ENCODE results near the gene DDX42. TPM values are rescaled to one million over a fixed set of nuclear protein-coding genes. Genes with fewer than 3 reads are reported as not detected.

Gene DDX42
- total RNA-seq, 1 experiment from 2014 or later: 128 TPM

GRCh38 chr17:63816123-63816522 is 42.2 kb downstream of the DDX42 start (continued):
- TF ChIP-seq ELF4 (CRISPR knock-in tag; IDR thresholded peaks at IDR 0.05; ENCODE audit: low read depth): no peak
- TF ChIP-seq ESRRA (CRISPR knock-in tag; IDR thresholded peaks at IDR 0.05; ENCODE audit: borderline replicate concordance): no peak
- TF ChIP-seq GTF2I (CRISPR knock-in tag; conservative IDR thresholded peaks at IDR 0.05): no peak
- no peak for TF ChIP-seq CDX4 (CRISPR knock-in tag; IDR thresholded peaks at IDR 0.05; ENCODE audit: borderline replicate concordance)

GRCh38 chr17:63816669-63817068 is 42.7 kb downstream of the DDX42 start:
- ATAC-seq: no peak
- POLR2A ChIA-PET: interaction anchor here (1.0 kb wide), 1 partner anchor 43 kb away, joined by 3 read pairs; the partner anchor contains the start of genes CCDC47 and DDX42

GRCh38 chr17:63817736-63818385 is 43.9 kb downstream of the DDX42 start:
- Mint-ChIP-seq H3K36me3 (peaks cover 99% of the 10 kb centered on the region), H3K9me3 (no peaks in the 10 kb centered on the region), H3K4me1 (no peaks in the 10 kb centered on the region), H3K27me3 (ENCODE audit: low read depth) (no peaks in the 10 kb centered on the region; the same call in 1 of the 2 replicates), H3K4me3 (no peak overlapping the region), H3K27ac (no peak overlapping the region)
- ChIA-PET POLR2A (no interaction called here), CTCF (interaction anchor here (1.0 to 1.2 kb wide), 2 partner anchors 17 to 44 kb away, joined by 3 to 4 read pairs; partner anchors contain the start of genes CCDC47 and DDX42)
- TF ChIP-seq CREM (CRISPR knock-in tag; IDR thresholded peaks at IDR 0.05) (no peak), HMGA2 (CRISPR knock-in tag; IDR thresholded peaks at IDR 0.05) (no peak), HMGXB4 (CRISPR knock-in tag; IDR thresholded peaks at IDR 0.05) (no peak), GRHL2 (CRISPR knock-in tag; IDR thresholded peaks at IDR 0.05; ENCODE audit: insufficient replicate concordance, severe bottlenecking) (no peak), PRRX2 (CRISPR knock-in tag; IDR thresholded peaks at IDR 0.05) (no peak), USF1 (CRISPR knock-in tag; IDR thresholded peaks at IDR 0.05) (no peak), NR1H2 (CRISPR knock-in tag; IDR thresholded peaks at IDR 0.05) (no peak), NR3C1 (CRISPR knock-in tag; conservative IDR thresholded peaks at IDR 0.05; ENCODE audit: low read depth) (no peak), KAT7 (CRISPR knock-in tag; IDR thresholded peaks at IDR 0.05; ENCODE audit: borderline replicate concordance) (no peak)
- ATAC-seq (no peak), DNase-seq (ENCODE audit: low spot score) (no peak)

More at GRCh38 chr17:63816669-63817068, 42.7 kb downstream of the DDX42 start:
- peaks cover 99% of the 10 kb centered on the region for H3K36me3 Mint-ChIP-seq
- H3K27me3 Mint-ChIP-seq (ENCODE audit: low read depth): no peaks in the 10 kb centered on the region; the same call in 1 of the 2 replicates
- no peak for DNase-seq (ENCODE audit: low spot score)
- CTCF ChIA-PET: no interaction called here
- no peaks in the 10 kb centered on the region for H3K9me3 Mint-ChIP-seq
- no peak overlapping the region for H3K4me3 Mint-ChIP-seq
- TF ChIP-seq CDX4 (CRISPR knock-in tag; IDR thresholded peaks at IDR 0.05; ENCODE audit: borderline replicate concordance) (no peak), GABPB1 (CRISPR knock-in tag; IDR thresholded peaks at IDR 0.05) (no peak), ZNF263 (CRISPR knock-in tag; IDR thresholded peaks at IDR 0.05; ENCODE audit: low read depth) (no peak), NR3C1 (CRISPR knock-in tag; conservative IDR thresholded peaks at IDR 0.05; ENCODE audit: low read depth) (no peak), CTCF (IDR thresholded peaks at IDR 0.05) (no peak), ERG (CRISPR knock-in tag; IDR thresholded peaks at IDR 0.05) (no peak), MAX (CRISPR knock-in tag; IDR thresholded peaks at IDR 0.05) (no peak), KAT7 (CRISPR knock-in tag; IDR thresholded peaks at IDR 0.05; ENCODE audit: borderline replicate concordance) (no peak), FOXP1 (CRISPR knock-in tag; IDR thresholded peaks at IDR 0.05; ENCODE audit: borderline replicate concordance) (no peak), NR1H2 (CRISPR knock-in tag; IDR thresholded peaks at IDR 0.05) (no peak), MYBL2 (CRISPR knock-in tag; IDR thresholded peaks at IDR 0.05) (no peak), SOX15 (CRISPR knock-in tag; IDR thresholded peaks at IDR 0.05) (no peak)
- no peak overlapping the region for H3K27ac Mint-ChIP-seq
- no peaks in the 10 kb centered on the region for H3K4me1 Mint-ChIP-seq

Measured in WTC11 (cell line).